H1 (cell line): ENCODE measurements around the gene CSNK2A3. TPM values are rescaled to one million over a fixed set of nuclear protein-coding genes. Genes with fewer than 3 reads are reported as not detected.

Experiments
- BCL11A ChIP-seq, 2 experiments: IDR thresholded peaks; one replicate each; pipeline ENCODE4 v1.6.1; 2011; ENCODE audit warnings: low read depth in 2 of 2, low read length in 2 of 2, mild to moderate bottlenecking in 2 of 2
- EZH2 ChIP-seq: fragments of 200-600 bp; sonication (generic); IDR thresholded peaks from 2 replicates; pipeline ENCODE4 v1.7.1; 2012; ENCODE audit warnings: low read depth, mild to moderate bottlenecking, moderate library complexity, low read length, inconsistent platforms; ENCODE audit not compliant: severe bottlenecking
- polyA plus RNA-seq, 7 experiments: library from polyadenylated mRNA; depleted of rRNA in 3 of 7; stranded (reverse) in 5 of 7; unstranded in 2 of 7; fragments of >200 nt in 5 of 7; fragments of 200-250 nt in 2 of 7; gene quantifications; 1 replicate in 5 of 7; 2 replicates in 1 of 7; 4 replicates in 1 of 7; pipeline versions ENCODE4 v1.2.1 to v1.2.3, GENCODE V29; 2011 to 2013; ENCODE audit warnings: missing spikeins in 2 of 7, mixed read lengths in 2 of 7
- total RNA-seq: library from RNA; stranded (reverse); fragmentation: NEBNext Ultra II Directional; extraction: Animal tissue kit (Norgen Biotek cat#: 25700); gene quantifications from 2 replicates; pipeline ENCODE4 v1.2.1, GENCODE V29; 2021
- TF ChIP-seq, protein P1 (sequence below): IDR thresholded peaks from 2 replicates; pipeline ENCODE4 v1.6.1; 2012; ENCODE audit warnings: low read length, inconsistent platforms

Gene CSNK2A3
- total and polyA plus RNA-seq, 2 of the 8 experiments (the other 6 are each of a cell fraction or from before 2014, with no cell fraction given), result 0.69 to 1.0 TPM

DNA sequence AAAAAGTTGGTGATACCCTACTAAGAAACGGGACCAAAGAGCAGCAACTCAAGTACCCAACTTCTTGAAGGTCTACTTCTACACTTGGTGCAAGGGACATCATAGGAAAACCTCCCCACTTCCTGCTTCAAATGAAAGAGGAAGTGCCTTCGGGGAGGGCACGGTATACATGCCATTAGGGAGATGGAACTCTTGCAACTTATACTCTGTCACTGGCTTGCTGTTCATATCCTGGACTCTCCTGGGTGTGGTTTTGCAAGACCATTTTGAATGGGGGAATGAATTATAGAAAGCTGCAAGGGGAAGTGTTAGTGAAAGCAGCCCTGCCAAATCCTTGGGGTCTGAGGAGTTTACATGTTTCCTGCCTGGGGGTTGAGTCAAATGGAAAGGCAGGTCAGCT is 41.9 kb downstream of the CSNK2A3 start (continued):
- TF ChIP-seq, protein P1, sequence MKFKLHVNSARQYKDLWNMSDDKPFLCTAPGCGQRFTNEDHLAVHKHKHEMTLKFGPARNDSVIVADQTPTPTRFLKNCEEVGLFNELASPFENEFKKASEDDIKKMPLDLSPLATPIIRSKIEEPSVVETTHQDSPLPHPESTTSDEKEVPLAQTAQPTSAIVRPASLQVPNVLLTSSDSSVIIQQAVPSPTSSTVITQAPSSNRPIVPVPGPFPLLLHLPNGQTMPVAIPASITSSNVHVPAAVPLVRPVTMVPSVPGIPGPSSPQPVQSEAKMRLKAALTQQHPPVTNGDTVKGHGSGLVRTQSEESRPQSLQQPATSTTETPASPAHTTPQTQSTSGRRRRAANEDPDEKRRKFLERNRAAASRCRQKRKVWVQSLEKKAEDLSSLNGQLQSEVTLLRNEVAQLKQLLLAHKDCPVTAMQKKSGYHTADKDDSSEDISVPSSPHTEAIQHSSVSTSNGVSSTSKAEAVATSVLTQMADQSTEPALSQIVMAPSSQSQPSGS, result no peak
- no peak for TF ChIP-seq EZH2
- no peak for TF ChIP-seq BCL11A (IDR thresholded peaks at IDR 0.05; ENCODE audit: low read depth in 2 of 2, low read length in 2 of 2)
